HG03565 (cell line): ENCODE data around the gene ABR.
"Not testable (repeated sequence)": the region's sequence is repeated elsewhere in the genome, so short reads cannot be mapped to it uniquely, and the experiment has no call there.

Experiments
- ATAC-seq: cut with Tn5 transposase; IDR thresholded peaks from one replicate; pipeline ENCODE4 v1.9.1; 2021; ENCODE audit warnings: mild to moderate bottlenecking, moderate library complexity; ENCODE audit not compliant: unreplicated experiment

The ABR gene

DNA sequence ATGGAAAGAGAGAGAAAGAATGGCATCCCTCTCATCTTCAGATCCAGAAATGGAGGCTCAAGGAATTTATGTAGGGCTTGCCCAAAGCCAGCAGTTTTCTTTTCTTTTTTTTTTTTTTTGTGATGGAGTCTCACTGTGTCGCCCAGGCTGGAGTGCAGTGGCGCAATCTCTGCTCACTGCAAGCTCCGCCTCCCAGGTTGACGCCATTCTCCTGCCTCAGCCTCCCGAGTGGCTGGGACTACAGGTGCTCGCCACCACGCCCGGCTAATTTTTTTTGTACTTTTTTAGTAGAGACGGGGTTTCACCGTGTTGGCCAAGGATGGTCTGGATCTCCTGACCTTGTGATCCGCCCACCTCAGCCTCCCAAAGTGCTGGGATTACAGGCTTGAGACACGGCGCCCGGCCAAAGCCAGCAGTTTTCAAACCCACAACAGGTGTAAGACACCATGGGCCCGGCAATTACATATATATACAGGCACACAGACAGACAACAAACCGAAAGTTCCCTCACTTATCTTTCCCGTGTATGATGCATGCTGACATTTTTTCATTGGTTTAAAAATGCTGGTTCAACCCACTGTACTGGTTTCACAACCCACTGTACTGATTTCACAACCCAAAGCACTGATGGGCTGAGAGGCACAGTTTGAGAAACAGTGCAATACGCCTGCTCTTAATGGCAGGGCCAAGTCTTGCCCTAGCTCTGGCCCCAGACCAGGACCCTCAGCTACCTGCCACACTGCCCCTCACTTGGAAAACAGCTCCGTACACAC is 81.6 kb downstream of the ABR start:
- not testable (repeated sequence) for ATAC-seq

DNA sequence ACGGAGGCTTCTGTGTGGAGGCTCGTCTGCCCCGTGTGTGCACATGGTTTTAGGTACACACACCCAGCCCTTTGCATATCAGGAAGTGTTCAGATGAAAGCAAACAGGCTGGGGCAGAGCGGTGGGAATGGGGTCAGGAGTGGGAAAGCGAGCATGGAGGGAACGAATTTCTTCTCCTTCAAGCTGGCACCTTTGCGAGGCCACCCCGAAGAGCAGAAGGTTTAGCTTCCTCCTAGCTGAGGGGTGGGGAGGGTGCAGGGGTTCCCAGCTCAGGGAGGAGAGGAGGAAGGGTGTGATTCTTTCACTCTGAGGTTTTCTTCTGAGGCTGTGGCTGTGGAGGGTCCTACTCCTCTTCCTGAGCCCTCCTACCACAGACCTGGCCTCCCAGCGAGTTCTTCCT is 83.6 kb downstream of the ABR start:
- ATAC-seq: no peak

DNA sequence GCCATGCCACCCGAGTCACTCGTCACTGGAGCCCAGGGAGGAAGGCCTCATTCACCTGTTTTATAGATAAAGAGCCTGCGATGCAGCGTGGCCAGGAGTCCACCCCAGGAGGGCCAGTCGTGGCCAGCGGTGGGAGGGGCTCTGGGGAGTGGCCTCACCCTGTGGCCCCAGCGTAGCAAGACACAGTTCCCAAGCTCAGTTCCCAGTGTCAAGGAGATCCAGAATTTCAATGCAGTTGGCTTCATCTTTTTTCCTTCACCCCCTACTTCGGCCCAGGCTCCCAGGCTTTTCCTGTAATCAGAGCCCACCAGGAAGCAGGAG is 84.0 kb downstream of the ABR start:
- no peak for ATAC-seq

DNA sequence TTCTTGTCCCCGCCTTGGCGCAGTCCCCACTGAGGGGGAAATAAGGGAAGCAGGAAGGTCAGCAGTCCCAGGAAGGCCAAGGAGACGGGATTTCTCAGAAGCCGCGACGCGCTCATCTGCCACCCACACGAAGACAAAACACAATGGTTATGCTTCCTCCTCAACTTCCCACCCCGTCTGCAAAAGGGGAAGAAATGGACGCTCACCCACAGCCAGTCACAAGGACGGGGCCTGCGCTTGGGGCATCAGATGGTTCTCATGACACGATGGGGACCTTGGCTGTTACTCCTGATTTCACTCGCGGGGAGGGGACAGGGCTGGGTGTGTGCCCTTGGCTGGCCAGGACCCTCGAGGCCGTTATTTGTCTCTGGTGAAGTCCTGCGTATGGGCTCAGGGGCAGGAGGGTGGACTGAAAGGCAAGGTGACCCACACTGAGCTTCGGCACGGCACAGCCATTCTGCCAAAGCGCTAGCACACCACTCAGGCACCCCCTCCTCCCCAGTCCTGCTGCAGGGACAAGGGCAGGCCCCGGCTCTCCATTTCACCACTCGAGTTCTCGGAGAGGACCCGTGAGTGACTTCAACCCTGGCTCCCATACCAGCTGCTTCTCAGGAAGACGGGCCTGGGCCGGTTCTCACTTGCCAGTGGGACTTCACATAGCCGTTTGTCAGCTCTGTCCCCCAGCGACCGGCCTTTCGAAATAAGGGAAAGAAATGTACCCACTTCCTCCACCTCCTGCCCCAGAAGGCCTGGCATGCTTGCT is 84.5 kb downstream of the ABR start:
- no peak for ATAC-seq

DNA sequence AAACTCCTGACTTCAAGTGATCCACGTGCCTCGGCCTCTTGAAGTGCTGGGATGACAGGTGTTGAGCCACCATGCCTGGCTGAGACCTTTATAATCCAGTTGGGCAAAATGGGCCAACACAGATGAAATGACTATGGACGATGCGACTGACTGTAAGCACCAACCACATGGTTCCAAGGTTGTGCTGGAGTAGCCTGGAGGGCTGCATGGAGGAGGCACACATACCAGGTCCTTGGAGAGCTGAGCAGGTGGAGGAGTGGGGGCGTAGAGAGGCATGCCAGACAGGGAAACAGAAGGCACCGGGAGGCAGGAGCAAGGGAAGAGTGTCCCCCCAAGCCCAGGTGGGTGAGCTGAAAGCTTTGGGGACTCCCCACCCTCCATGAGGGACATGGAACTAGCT is 85.2 kb downstream of the ABR start:
- ATAC-seq: no peak

DNA sequence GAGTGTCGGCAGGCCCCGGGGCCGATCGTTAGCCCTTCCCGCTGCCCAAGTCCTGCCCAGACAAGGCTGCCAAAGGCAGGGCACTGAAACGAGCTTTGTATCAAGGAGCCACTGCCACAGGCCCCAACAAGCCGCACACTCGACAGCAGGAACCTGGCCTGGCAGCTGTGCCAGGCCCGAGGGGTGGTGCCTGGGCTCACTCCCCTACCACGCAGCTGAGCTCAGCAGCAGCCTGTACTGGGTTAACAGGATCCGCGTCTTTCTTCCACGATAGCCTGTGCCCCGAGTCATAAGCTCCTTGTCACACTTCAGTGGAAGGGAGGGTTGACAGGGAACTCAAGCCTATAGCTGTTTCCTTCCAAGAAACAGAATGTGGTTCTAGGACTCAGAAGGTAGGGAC is 87.9 kb downstream of the ABR start:
- ATAC-seq: no peak

DNA sequence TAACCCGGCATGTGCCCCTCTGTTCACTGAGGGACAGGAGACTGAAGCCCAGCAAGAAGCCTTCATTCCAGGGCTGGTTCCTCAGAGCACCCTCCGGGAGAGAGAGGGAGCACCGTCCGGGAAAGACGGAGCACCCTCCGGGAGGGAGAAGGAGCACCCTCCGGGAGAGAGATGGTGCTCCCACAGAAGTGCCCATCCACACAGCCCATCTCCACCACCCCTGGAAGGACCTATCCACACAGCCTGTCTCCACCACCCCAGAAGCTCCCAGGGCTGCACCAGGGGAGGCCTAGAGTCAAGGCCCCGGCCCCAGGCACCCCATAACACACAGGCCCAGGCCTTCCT is 88.6 kb downstream of the ABR start:
- no peak for ATAC-seq

DNA sequence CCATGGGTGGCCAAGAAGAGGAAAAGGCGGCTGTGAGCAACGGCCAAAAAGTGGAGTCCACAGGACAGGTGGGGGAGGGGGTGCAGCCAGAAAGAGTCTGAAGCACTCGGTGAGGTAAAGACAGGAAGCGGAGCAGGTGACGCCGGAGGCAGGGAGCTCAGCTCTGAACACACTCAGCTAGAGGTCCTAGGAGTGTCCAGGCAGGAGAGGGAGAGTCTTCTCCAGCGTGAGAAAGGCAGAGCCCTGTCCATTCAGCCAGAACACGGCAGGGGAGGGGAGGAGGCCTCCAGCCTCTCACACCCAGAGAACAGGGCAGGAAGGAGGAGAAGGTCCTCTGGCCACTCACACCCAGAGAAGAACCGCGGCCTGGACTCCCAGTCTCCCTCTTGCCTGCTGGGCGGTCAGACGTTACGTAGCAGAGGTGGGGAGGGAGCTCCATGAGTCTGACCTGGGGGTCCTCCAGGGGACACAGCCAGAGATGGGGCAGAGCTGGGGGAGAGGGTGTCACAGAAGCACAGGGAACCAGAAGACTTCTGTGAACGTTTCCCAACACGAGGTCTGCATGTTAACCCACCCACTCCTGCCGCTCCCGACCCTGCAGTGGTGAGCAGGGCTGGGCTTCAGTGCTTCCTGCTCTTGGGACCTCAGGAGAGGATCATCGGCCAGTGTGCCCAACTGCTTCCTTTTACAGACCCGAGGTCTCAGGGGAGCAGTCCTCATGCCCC is 89.2 kb downstream of the ABR start:
- no peak for ATAC-seq

DNA sequence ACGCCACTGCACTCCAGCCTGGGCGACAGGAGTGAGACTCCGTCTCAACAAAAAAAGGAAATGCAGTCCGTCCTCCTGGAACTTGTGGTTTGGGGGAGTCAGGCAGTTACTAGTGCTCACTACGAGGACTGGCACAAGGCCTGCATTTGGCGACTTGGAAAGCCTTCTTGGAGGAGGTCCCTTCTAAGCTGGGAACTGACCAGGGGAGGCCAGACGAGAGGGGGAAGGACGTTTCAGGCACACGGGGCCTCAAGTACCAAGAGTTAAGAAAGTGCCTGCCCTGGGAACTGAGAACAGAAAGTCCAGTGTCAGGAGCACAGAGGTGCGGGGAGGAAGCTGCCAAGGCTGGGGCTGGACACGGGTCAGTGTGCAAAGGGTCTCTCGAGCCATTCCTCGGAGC is 89.9 kb downstream of the ABR start:
- ATAC-seq: no peak

DNA sequence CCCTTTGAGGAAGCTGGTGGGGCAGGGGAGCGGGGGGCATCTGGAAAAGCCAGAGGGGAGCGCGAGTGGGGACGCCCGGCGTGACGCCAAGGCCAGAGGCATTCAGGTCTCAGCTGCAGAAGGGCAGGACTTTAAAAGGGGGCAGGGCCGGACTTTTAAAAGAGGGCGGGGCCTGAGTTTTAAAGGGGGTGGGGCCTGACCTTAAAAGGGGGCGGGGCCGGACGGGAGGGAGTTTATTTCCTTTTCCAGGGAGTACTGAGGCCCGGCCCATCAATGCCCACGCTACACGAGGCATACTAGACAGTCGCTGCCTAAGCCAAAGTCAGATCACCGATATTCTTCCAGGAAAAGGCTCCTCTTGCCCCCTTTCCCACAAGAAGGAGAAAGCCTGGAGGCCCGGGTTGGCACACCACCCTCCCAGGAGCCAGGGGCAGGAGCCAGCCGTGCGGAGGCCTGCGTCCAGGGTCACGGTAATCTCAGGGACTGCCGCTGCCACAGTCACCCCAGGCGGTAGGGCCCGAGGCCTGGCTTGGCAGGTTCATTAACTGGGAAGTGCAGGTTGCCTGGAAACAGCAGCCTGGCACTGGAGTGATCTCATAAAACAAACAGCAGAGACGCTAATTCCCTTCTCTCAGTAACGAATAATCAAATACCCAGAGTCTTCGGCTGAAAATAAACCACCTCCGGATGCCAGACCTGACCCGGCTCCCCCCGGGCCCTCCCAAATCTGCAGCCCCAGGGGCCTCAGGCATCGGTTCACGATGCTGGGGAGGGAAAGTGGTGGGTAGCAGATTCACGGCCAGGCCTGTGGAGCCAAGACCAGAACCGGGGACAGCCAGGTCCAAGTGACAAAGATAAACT is 92.2 kb downstream of the ABR start:
- no peak for ATAC-seq

DNA sequence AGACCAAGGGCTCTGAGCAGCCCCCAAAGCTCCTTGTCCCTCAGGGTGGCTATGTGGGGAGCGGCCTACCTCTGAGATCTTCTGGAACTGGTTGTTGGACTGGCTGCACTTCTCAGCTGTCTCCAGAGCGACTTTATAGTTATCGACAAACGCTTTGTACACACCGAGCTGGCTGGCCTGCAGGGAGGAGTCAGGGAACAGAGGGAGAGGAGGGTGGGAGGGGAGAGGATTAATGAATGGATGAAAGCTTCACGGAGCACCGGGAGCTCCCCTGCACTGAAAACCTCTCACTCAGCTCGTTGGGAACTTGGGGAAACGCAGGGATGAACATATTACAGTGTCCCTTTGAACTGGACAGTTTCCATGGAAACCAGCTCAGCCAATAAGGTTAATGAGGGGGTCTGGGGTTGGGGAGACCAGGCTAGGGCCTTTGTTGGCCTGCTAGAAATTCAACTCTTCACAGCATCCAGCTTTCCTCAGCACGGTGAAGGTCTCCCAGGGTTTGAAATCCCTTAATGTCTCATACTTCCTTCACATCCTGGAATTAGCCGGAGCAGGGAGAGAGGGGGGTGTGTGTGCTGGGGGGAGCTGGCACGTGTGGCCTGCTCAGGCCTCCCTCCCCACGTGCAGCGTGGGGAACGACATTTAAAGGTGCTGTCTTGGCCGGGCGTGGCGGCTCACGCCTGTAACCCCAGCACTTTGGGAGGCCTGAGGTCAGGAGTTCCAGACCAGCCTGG is 96.2 kb downstream of the ABR start:
- ATAC-seq: no peak

DNA sequence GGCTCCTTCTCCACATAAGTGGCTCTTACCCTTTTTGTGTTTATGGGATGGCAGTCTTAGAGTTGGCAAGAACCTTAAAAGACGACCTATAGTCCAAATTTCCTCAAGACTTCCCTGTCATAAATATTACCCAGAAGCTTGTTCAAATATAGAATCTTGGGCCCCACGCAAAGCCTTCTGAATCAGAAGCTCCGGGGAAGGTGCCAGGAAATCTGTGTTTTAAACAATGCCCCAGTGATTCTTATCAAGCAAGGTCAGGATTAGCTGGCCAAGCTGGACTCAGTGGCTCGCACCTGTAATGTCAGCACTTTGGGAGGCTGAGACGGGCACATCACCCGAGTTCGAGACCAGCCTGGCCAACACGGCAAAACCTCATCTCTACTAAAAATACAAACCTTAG is 97.2 kb downstream of the ABR start:
- no peak for ATAC-seq

DNA sequence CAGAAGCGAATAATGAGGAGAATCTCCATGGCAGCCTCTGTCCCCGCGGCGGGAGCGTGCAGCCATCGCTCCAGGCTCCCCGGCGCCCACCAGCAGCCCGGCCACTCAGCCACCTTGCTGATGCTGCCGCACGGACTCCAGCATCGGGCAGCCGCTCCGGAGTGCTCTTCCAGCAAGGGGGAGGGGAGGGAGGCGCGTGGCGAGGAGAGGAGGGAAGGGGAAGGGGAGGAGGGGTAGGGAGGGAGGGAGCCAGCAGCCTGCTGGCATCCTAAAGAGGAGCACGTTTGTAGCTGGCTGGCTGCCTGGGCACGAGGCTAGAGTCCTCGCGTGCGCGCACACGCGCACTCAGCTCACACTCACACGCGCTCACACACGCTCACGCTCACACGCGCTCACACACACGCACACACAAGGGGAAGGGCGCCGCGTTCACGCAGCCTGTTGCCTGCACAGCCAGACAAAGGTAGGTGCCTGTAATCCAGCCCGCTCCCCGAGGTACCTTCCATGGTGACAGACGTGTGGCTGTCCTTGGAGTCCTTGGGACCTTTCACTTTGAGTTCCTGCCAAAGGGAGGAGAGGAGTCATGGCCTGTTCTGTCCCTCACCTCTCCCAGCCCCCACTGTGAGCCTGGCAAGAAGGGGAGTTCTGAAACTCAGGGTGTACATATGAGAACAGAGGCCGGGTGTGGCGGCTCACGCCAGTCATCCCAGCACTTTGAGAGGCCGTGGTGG is 100.8 kb downstream of the ABR start:
- no peak for ATAC-seq

DNA sequence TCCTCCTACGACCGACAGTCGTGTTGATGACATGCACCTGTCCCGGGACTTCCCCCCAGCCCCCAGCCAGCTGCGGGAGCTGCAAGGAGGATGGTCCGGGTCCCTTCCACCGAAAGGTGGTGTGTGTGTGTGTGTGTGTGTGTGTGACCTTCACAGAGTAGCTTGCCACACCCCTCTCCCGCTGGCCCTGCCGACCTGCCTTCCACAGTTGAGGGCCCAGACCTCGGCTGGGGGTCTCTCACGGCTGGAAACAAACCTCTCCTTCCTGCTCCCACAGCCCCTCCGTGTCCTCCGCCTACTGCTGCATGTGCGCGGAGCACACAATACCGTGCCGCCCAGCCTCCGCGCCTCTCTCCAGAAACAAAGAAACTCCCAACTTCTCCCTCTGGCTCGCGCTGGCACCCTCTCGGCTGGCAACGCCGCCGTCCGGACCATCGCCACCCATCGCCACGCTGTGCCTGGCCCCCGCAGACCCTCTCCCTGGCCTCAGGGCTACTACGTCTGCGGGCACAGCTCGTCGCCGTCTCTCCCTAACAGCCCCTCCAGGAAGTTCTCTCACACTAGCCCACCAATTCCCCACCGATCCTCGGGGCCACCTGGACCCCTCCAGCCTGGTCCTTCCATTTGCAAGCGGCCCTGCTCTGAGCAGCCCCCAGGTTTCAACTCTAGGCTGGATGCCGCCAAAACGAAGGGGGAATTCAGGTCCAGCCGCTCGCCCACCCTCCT is 101.6 kb downstream of the ABR start:
- no peak for ATAC-seq

DNA sequence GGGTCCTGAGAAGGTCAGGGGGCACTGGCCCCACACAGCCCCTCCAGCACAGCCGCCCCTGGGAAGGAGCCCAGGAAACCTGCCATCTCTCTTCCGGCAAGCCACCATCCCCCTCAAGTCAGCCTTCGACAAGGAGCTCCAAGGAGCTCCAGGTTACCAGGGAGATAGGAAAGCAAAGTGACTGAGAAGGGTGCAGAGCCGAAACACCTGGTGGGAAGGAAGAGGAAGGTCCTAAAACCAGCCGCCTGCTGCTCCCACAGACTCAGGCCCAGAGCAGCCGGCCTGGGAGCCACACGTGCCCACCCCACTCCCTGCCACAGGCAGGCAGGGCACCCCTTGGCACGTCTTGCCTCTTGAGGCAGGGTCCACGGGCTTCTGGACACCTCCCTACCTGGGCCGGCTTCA is 102.2 kb downstream of the ABR start:
- ATAC-seq: no peak

DNA sequence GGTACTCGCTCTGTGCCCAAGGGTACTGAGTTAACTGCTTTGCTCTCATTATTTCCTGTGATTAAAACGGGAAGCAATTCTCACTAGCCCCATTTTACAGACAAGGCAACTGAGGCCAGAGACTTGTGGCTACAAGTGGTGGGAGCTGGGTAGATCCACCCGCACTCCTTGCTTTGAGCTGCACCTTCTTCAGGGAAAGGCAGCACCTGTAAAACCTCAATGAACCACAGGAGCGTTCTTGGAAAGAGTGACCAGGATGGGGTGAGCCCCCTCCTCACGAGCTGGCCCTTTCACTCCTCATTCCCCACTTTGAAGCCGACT is 102.8 kb downstream of the ABR start:
- ATAC-seq: no peak

DNA sequence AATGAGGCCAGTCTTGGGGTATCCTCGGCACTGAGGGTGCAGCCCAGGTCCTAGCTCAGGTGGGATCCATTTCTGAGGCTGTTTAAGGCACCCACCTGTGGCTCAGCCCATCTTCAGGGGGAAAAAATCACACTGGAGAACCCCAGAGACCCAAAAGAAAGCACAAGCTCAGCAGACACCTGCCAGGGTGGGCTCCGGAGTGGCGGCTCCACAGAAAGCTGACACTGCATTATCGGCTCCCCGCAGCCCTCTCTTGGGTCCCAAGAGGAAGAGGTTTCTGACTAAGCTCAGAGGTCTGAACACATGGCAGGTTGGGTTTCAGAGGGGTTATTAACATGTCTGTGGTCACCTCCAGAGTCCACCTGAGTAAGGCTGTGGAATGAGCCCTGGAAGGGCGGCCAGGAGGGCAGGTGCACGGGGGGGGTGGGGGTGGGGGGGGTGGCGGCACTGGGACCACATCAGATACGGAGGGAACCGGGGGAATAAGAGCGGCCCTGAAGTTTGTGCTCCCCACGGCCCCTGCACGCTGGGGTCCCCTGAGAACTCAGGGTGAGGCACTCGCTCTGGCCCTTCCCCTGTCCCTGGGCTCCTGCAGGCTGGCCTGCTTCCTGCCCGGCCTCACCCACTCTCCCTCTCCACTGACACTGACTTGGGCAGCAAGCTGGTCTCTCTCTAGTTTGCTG is 103.3 kb downstream of the ABR start:
- no peak for ATAC-seq

DNA sequence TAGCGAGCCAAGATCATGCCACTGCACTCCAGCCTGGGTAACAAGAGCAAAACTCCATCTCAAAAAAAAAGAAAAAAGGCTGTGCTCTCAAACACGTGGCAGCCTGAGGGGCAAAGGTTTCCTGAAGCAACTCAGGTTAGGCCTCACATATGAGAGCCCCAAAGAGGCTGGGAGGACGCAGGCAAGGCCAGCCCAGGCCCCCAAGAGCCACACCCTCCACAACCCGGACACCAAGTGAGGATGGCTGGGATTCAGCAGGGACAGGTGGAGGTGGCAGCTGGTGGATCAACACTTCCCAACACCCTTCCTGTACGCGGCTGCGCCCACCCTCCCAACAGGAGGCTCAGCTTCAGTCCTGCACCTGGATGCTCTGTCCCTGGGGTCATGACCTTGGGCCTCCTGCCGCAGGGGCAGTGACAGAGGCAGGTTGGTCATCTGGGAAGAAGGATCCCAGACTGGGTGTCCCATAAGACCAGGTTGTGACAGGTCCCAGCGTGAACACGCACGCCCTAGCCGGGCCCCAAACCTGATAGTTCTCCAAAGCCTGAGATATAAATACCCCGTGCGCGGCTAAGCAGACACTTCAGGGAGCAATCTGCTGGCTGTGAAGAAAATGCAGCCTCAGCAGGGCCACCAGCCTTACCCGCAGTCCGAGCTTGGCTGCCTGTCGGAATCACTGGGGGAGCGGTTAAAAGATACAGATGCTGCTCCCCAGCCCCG is 104.7 kb downstream of the ABR start:
- ATAC-seq: no peak
